ENCODE results near the gene TRAIP. TPM values are rescaled to one million over a fixed set of nuclear protein-coding genes. Genes with fewer than 3 reads are reported as not detected.
"Not testable (repeated sequence)": the region's sequence is repeated elsewhere in the genome, so short reads cannot be mapped to it uniquely, and the experiment has no call there.

TRAIP gene
- total and polyA plus RNA-seq, 5 experiments from 2014 or later, result 1.3 to 5.8 (median 2.0) TPM

DNA sequence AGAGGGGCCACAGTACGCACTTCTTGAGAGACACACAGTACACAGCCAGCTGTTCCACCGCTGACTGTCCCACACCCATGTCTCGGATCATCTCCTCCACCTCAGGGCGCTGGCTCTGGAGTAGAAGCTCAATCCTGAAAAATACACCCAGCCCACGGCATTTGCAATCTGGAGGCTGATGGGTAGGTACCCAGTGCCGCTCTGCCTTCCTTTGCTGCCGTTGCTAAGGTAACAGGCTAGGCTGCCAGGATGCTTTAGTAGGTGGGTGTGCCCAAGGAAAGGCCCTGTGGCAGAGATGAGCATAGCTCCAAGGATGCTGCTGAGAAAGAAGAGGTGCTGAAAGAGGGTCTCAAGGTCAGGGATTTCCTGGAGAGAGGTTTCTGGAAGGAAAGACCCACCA, 14.6 kb downstream of the TRAIP start:
- H3K27ac Mint-ChIP-seq, result no peak overlapping the region
- H3K36me3 Mint-ChIP-seq, result peaks cover 0 to 2% (median 0%) of the 10 kb centered on the region in 3 donors
- H3K27me3 Mint-ChIP-seq, result no peaks in the 10 kb centered on the region
- no peak for ATAC-seq
- no peaks in the 10 kb centered on the region for H3K9me3 Mint-ChIP-seq
- POLR2A ChIA-PET, result interaction anchor here (10.4 kb wide), 1 partner anchor 37 kb away, joined by 116 read pairs; the partner anchor contains the start of gene INKA1
- H3K4me3 Mint-ChIP-seq, result no peak overlapping the region
- no peak for DNase-seq
- H3K4me1 Mint-ChIP-seq, result peaks cover 2 to 5% (median 2%) of the 10 kb centered on the region in 4 donors

DNA sequence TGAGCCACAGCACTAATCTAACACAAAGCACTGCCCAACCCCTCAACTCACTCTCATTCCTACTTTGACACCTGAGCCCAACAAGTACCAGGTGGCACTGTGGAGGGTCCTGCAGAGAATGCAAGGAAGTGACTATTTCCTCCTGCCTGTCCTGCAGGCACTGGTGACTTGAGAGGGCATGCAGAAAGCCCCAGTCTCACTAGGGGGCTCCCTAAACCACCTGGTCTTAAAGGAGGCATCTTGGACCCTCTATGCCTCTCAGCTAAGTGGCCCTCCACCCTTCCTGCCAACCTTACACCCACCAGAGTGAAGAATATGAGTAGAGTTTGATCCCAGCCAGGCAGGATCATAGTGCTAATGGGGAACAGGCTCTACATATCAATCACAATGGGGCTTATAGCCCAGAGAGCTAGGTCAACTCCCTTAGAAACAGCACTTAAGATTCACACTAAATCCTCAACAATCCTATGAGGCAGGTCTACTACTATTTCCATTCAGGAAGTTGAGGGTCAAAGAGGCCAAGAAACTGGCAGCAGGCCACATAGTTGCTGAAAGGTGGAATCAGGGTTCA, 15.2 kb downstream of the TRAIP start:
- no peak for DNase-seq
- no peak for ATAC-seq
- Mint-ChIP-seq H3K27ac (peak overlapping the region in 2 of 10 donors; percentile 15 to 32), H3K27me3 (no peaks in the 10 kb centered on the region), H3K4me3 (no peak overlapping the region), H3K9me3 (no peaks in the 10 kb centered on the region), H3K36me3 (peaks cover 0 to 2% (median 0%) of the 10 kb centered on the region in 3 donors), H3K4me1 (peaks cover 2 to 5% (median 2%) of the 10 kb centered on the region in 4 donors)
- POLR2A ChIA-PET, result interaction anchor here (10.4 kb wide), 1 partner anchor 36 kb away, joined by 116 read pairs; the partner anchor contains the start of gene INKA1

GRCh38 chr3:49840388-49840787, 16.0 kb downstream of the TRAIP start:
- Mint-ChIP-seq H3K9me3 (no peaks in the 10 kb centered on the region), H3K27me3 (no peaks in the 10 kb centered on the region), H3K27ac (peak overlapping the region in 1 of 10 donors; percentile 36), H3K36me3 (peaks cover 0 to 2% (median 0%) of the 10 kb centered on the region in 3 donors), H3K4me1 (peaks cover 2 to 5% (median 2%) of the 10 kb centered on the region in 4 donors), H3K4me3 (no peak overlapping the region)
- DNase-seq, result no peak
- POLR2A ChIA-PET, result interaction anchor here (10.4 kb wide), 1 partner anchor 36 kb away, joined by 116 read pairs; the partner anchor contains the start of gene INKA1
- no peak for ATAC-seq

GRCh38 chr3:49839193-49839809, 17.1 kb downstream of the TRAIP start:
- H3K36me3 Mint-ChIP-seq, result peaks cover 0 to under 1% (median 0%) of the 10 kb centered on the region in 3 donors
- H3K27me3 Mint-ChIP-seq, result no peaks in the 10 kb centered on the region
- peak overlapping the region in 1 of 10 donors; percentile 25 for H3K4me3 Mint-ChIP-seq
- ATAC-seq, result peak; percentile 99
- DNase-seq, result peak; percentile 68 to 90 (median 80)
- POLR2A ChIA-PET, result interaction anchor here (0.5 to 10.4 kb wide), 6 partner anchors 24 to 1540 kb away, joined by 3 to 116 read pairs (median 3); partner anchors contain the start of genes AMIGO3 and INKA1
- H3K9me3 Mint-ChIP-seq, result no peaks in the 10 kb centered on the region
- no peak overlapping the region for H3K27ac Mint-ChIP-seq
- H3K4me1 Mint-ChIP-seq, result peaks cover 2 to 5% (median 2%) of the 10 kb centered on the region in 4 donors

- no peaks in the 10 kb centered on the region for H3K27me3 Mint-ChIP-seq
- H3K4me1 Mint-ChIP-seq, result no peaks in the 10 kb centered on the region
- no peak for ATAC-seq
- H3K9me3 Mint-ChIP-seq, result no peaks in the 10 kb centered on the region
- H3K4me3 Mint-ChIP-seq, result no peak overlapping the region
- no peak for DNase-seq
- peak overlapping the region in 2 of 10 donors; percentile 40 to 50 for H3K27ac Mint-ChIP-seq
- no peaks in the 10 kb centered on the region for H3K36me3 Mint-ChIP-seq
- POLR2A ChIA-PET, result no interaction called here
Measured at GRCh38 chr3:49831341-49831740, 25.0 kb downstream of the TRAIP start.

DNA sequence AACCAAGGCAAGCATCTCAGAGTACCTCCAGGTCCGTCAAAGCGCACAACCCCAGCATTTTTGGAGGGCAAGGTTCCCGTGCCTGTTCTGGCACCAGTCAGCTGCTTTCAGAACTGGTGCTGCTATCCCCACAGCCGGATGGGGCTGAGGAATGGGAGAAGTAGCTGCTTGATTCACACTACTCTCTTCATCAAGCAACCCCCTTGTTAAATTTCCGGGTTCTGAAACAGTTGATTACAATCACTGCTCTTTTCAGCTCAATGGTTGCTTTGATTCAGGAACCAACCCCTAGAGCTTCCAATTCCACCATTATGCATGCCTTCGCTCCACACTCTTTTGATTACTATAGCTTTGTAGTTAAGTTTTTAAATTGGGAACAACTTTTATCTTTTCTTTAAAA, 30.3 kb downstream of the TRAIP start:
- H3K9me3 Mint-ChIP-seq, result no peaks in the 10 kb centered on the region

DNA sequence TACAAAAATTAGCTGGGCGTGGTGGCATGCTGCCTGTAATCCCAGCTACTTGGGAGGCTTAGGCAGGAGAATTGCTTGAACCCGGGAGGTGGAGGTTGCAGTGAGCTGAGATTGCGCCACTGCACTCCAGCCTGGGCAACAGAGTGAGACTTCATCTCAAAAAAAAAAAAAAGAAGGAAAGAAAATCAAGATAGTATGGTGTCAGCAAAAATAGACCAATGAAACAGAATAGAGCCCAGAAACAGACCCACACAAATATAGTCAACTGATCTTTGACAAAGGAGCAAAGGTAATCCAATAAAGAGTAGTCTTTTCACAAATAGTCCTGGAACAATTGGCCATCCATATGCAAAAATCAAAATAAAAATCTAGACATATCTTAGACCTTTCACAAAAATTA, 33.2 kb downstream of the TRAIP start:
- DNase-seq, POLR2A ChIA-PET: not testable (repeated sequence)

More for the DNA sequence above, 30.3 kb downstream of the TRAIP start:
- Mint-ChIP-seq H3K4me1 (no peaks in the 10 kb centered on the region), H3K27ac (no peak overlapping the region), H3K36me3 (no peaks in the 10 kb centered on the region), H3K4me3 (no peak overlapping the region), H3K27me3 (no peaks in the 10 kb centered on the region)
- ATAC-seq (no peak), DNase-seq (no peak)
- POLR2A ChIA-PET, result no interaction called here

GRCh38 chr3:49813497-49814174, 42.7 kb downstream of the TRAIP start, which contains the start of gene UBA7:
Gene UBA7 (minus strand): TSS chr3:49813953. CDS start chr3:49813787, 166 bp downstream.
- H3K9me3 Mint-ChIP-seq, result no peaks in the 10 kb centered on the region
- H3K36me3 Mint-ChIP-seq, result peaks cover 0 to 30% (median 10%) of the 10 kb centered on the region in 3 donors
- H3K27me3 Mint-ChIP-seq, result no peaks in the 10 kb centered on the region
- peaks cover 18 to 62% (median 44%) of the 10 kb centered on the region in 4 donors for H3K4me1 Mint-ChIP-seq
- peak within 1 kb of the TSS; percentile 95 to 100 (median 98) for H3K27ac Mint-ChIP-seq
- H3K4me3 Mint-ChIP-seq, result peak within 1 kb of the TSS; percentile 91 to 99 (median 96)
- ATAC-seq (peak; percentile 88 to 94), DNase-seq (peak in 3 of 10 donors; percentile 55)
- POLR2A ChIA-PET, result interaction anchor here (0.5 to 7.6 kb wide), 5 partner anchors 9 to 198 kb away, joined by 3 to 124 read pairs (median 5); partner anchors contain the start of genes AMIGO3, INKA1 and IP6K1

More for the DNA sequence above, 33.2 kb downstream of the TRAIP start:
- not testable (repeated sequence) for H3K4me3 Mint-ChIP-seq, H3K36me3 Mint-ChIP-seq, H3K27ac Mint-ChIP-seq, H3K9me3 Mint-ChIP-seq, H3K4me1 Mint-ChIP-seq, ATAC-seq, H3K27me3 Mint-ChIP-seq

DNA sequence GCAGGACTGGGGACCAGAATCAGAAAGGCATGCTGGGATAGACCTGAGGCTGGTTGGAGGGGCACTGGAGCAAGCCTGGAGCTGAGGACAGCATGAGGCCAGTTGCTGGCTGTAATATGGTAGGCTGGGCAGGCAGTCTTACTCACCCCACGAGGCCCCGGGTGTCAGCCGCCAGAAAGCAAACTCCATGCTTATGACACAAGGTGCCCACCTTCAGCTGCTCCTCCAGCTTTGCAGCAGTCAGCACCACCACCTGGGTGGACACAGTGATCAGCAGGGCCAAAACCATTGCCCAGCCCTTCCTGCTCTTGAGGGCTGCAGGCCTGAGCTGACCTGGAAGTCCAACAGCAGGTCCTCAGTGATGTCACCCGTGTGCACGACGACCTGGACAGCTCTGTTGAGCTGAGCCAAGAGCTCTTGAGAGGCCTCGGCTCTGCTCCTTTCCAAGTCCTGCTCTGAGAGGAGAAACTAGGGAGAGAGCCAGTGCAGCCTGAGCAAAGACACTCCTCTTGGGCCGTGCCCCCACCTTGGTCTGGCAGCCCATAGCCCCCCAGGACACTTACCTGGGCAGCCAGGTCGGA, 43.4 kb downstream of the TRAIP start:
- peak overlapping the region; percentile 91 to 99 (median 96) for H3K4me3 Mint-ChIP-seq
- POLR2A ChIA-PET, result interaction anchor here (0.5 to 7.6 kb wide), 5 partner anchors 9 to 198 kb away, joined by 3 to 124 read pairs (median 5); partner anchors contain the start of genes AMIGO3, INKA1 and IP6K1

GRCh38 chr3:49807431-49808114, 48.8 kb downstream of the TRAIP start:
- no peaks in the 10 kb centered on the region for H3K27me3 Mint-ChIP-seq
- H3K36me3 Mint-ChIP-seq, result peaks cover 0 to 38% (median 10%) of the 10 kb centered on the region in 3 donors
- peaks cover 41 to 87% (median 75%) of the 10 kb centered on the region in 4 donors for H3K4me1 Mint-ChIP-seq
- DNase-seq (no peak), ATAC-seq (no peak)
- peak overlapping the region in 8 of 10 donors; percentile 11 to 82 (median 58) for H3K4me3 Mint-ChIP-seq
- H3K27ac Mint-ChIP-seq, result peak overlapping the region; percentile 70 to 96 (median 93)
- no peaks in the 10 kb centered on the region for H3K9me3 Mint-ChIP-seq
- POLR2A ChIA-PET, result interaction anchor here (0.6 to 8.3 kb wide), 3 partner anchors 30 to 138 kb away, joined by 3 to 116 read pairs (median 5); no protein-coding TSS in a partner anchor

More for the DNA sequence above, 43.4 kb downstream of the TRAIP start:
- H3K27me3 Mint-ChIP-seq, result no peaks in the 10 kb centered on the region
- H3K36me3 Mint-ChIP-seq, result peaks cover 0 to 35% (median 10%) of the 10 kb centered on the region in 3 donors
- DNase-seq, result no peak
- no peaks in the 10 kb centered on the region for H3K9me3 Mint-ChIP-seq
- peak overlapping the region; percentile 95 to 100 (median 98) for H3K27ac Mint-ChIP-seq
- ATAC-seq, result peak; percentile 5 to 25
- peaks cover 24 to 68% (median 50%) of the 10 kb centered on the region in 4 donors for H3K4me1 Mint-ChIP-seq

- H3K36me3 Mint-ChIP-seq, result peaks cover 0 to 36% (median 10%) of the 10 kb centered on the region in 3 donors
- peak overlapping the region; percentile 70 to 96 (median 93) for H3K27ac Mint-ChIP-seq
Measured at GRCh38 chr3:49806850-49807249, 49.5 kb downstream of the TRAIP start.

More at GRCh38 chr3:49806850-49807249, 49.5 kb downstream of the TRAIP start:
- Mint-ChIP-seq H3K4me1 (peaks cover 44 to 84% (median 74%) of the 10 kb centered on the region in 4 donors), H3K4me3 (peak overlapping the region in 9 of 10 donors; percentile 18 to 82 (median 58)), H3K9me3 (no peaks in the 10 kb centered on the region), H3K27me3 (peaks cover under 1 to 2% (median 2%) of the 10 kb centered on the region in 5 donors)
- no peak for DNase-seq
- POLR2A ChIA-PET, result interaction anchor here (0.7 to 8.3 kb wide), 6 partner anchors 8 to 134 kb away, joined by 3 to 124 read pairs (median 20); partner anchors contain the start of genes IP6K1 and UBA7
- no peak for ATAC-seq

Data from naive thymus-derived CD8-positive, alpha-beta T cell (primary cell).